ENCODE results near the gene AHNAK. TPM values are rescaled to one million over a fixed set of nuclear protein-coding genes. Genes with fewer than 3 reads are reported as not detected.

The AHNAK gene
- polyA plus RNA-seq, 1 donor = 134 TPM

DNA sequence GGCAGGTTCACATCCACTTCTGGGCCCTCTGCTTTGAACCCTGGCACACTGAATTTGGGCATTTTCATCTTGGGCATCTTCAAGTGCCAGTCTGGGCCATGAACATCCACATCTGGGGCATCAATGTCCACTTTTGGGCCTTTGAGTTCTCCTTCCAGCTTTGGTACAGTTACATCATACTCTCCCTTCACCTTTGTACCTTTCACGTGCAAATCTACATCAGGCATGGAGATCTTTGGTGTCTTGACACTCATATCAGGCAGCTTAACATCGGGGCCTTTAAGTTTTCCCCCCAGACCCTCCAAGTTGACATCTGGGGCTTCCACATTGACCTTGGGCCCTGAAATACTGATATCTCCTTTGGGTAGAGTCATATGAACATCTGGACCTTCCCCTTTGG, 14.5 kb downstream of the AHNAK start:
- Histone ChIP-seq H3K27ac (ENCODE audit: low read length) (no peak overlapping the region), H3K36me3 (ENCODE audit: control insufficient read depth, insufficient read depth, low read length) (peaks cover 85% of the 10 kb centered on the region), H3K9me3 (ENCODE audit: control insufficient read depth, low read depth, low read length) (peaks cover 4% of the 10 kb centered on the region), H3K4me1 (ENCODE audit: control insufficient read depth, insufficient read depth, low read length) (no peaks in the 10 kb centered on the region), H3K27me3 (ENCODE audit: control insufficient read depth, insufficient read depth, low read length) (no peaks in the 10 kb centered on the region), H3K4me3 (ENCODE audit: low read length) (no peak overlapping the region)
- no peak for DNase-seq
- WGBS (ENCODE audit: insufficient coverage, low lambda C conversion rate) = 80% methylated on average over 1 of the region's 2 CpGs

- no peaks in the 10 kb centered on the region for H3K27me3 ChIP-seq (ENCODE audit: control insufficient read depth, insufficient read depth, low read length)
- H3K4me1 ChIP-seq (ENCODE audit: control insufficient read depth, insufficient read depth, low read length) = no peaks in the 10 kb centered on the region
- peaks cover 44% of the 10 kb centered on the region for H3K36me3 ChIP-seq (ENCODE audit: control insufficient read depth, insufficient read depth, low read length)
- WGBS (ENCODE audit: insufficient coverage, low lambda C conversion rate) = 0% methylated on average over 1 of the region's 14 CpGs
- H3K9me3 ChIP-seq (ENCODE audit: control insufficient read depth, low read depth, low read length) = no peaks in the 10 kb centered on the region
- DNase-seq = no peak
- no peak overlapping the region for H3K27ac ChIP-seq (ENCODE audit: low read length)
- H3K4me3 ChIP-seq (ENCODE audit: low read length) = no peak overlapping the region
Observed at GRCh38 chr11:62516736-62517371, 29.8 kb downstream of the AHNAK start.

DNA sequence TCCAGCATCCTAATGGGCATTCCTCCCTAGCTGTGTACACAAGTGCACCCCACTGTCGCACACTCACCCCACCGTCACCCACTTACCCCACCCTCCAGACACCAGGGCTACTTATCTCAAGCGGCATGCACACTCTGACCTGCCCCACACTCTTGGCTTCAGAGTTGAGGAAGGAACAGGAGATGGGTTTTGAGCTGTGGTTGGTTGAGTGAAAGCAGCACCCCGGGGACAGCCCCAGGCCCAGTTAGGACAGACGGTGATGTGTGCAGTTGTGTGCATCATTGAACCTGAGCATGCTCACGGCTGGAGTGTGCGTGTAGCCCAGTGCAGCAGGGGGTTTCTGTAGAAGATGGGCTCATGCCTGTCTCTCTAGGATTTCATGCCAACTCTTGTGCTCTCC, 32.5 kb downstream of the AHNAK start:
- H3K27me3 ChIP-seq (ENCODE audit: control insufficient read depth, insufficient read depth, low read length) = no peaks in the 10 kb centered on the region
- H3K4me3 ChIP-seq (ENCODE audit: low read length) = no peak overlapping the region
- no peaks in the 10 kb centered on the region for H3K9me3 ChIP-seq (ENCODE audit: control insufficient read depth, low read depth, low read length)
- H3K27ac ChIP-seq (ENCODE audit: low read length) = no peak overlapping the region
- no peaks in the 10 kb centered on the region for H3K4me1 ChIP-seq (ENCODE audit: control insufficient read depth, insufficient read depth, low read length)
- no CpG with 5 or more reads among the region's 7 CpGs for WGBS (ENCODE audit: insufficient coverage, low lambda C conversion rate)
- no peak for DNase-seq
- H3K36me3 ChIP-seq (ENCODE audit: control insufficient read depth, insufficient read depth, low read length) = peaks cover 25% of the 10 kb centered on the region

DNA sequence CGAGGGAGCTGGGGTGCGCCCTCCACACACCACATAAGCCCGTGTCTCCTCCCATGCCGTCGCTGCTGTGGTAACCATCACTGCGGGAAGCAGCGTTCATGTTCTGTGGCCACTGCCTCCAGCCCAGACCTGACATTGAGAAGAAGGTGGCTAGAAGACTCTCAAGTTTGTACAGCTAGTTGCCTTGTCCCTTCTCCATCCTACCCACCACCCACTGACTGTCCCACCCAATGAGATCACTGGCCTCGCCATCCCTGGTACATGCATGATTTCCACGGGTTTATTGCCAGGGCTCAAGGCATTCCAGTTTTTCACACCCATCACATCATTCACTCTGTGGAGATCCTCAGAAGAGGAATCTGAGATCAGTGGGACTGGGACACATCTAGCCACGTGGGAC, 33.0 kb downstream of the AHNAK start:
- DNase-seq = no peak
- WGBS (ENCODE audit: insufficient coverage, low lambda C conversion rate) = no CpG with 5 or more reads among the region's 10 CpGs
- Histone ChIP-seq H3K27ac (ENCODE audit: low read length) (no peak overlapping the region), H3K4me3 (ENCODE audit: low read length) (no peak overlapping the region), H3K36me3 (ENCODE audit: control insufficient read depth, insufficient read depth, low read length) (peaks cover 22% of the 10 kb centered on the region), H3K27me3 (ENCODE audit: control insufficient read depth, insufficient read depth, low read length) (no peaks in the 10 kb centered on the region), H3K9me3 (ENCODE audit: control insufficient read depth, low read depth, low read length) (no peaks in the 10 kb centered on the region), H3K4me1 (ENCODE audit: control insufficient read depth, insufficient read depth, low read length) (peaks cover 5% of the 10 kb centered on the region)

DNA sequence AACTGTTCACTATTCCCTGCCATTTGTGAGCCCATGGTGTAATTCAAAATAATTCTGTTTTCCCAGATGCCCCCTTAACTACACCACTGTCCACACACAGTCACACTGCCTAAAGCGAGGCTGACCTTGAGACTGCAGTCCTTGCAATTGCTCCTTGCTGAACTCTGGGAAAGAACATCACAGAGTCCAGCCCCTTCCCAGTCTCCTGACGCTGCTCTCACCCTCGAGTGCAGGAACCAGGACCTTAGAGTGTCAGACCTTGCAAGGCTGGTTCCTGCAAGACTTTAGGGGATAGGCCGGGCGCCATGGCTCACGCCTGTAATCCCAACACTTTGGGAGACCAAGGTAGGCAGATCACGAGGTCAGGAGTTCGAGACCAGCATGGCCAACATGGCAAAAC, 33.6 kb downstream of the AHNAK start:
- Histone ChIP-seq H3K9me3 (ENCODE audit: control insufficient read depth, low read depth, low read length) (no peaks in the 10 kb centered on the region), H3K36me3 (ENCODE audit: control insufficient read depth, insufficient read depth, low read length) (peaks cover 16% of the 10 kb centered on the region), H3K4me1 (ENCODE audit: control insufficient read depth, insufficient read depth, low read length) (peaks cover 10% of the 10 kb centered on the region), H3K27ac (ENCODE audit: low read length) (no peak overlapping the region), H3K4me3 (ENCODE audit: low read length) (no peak overlapping the region), H3K27me3 (ENCODE audit: control insufficient read depth, insufficient read depth, low read length) (no peaks in the 10 kb centered on the region)
- DNase-seq = no peak
- no CpG with 5 or more reads among the region's 8 CpGs for WGBS (ENCODE audit: insufficient coverage, low lambda C conversion rate)

GRCh38 chr11:62508336-62509058, 38.1 kb downstream of the AHNAK start:
- Histone ChIP-seq H3K36me3 (ENCODE audit: control insufficient read depth, insufficient read depth, low read length) (no peaks in the 10 kb centered on the region), H3K4me3 (ENCODE audit: low read length) (peak overlapping the region; percentile 1), H3K27ac (ENCODE audit: low read length) (peak overlapping the region; percentile 72), H3K4me1 (ENCODE audit: control insufficient read depth, insufficient read depth, low read length) (peaks cover 30% of the 10 kb centered on the region), H3K27me3 (ENCODE audit: control insufficient read depth, insufficient read depth, low read length) (no peaks in the 10 kb centered on the region), H3K9me3 (ENCODE audit: control insufficient read depth, low read depth, low read length) (no peaks in the 10 kb centered on the region)
- DNase-seq = peak; percentile 74 to 87
- WGBS (ENCODE audit: insufficient coverage, low lambda C conversion rate) = no CpG with 5 or more reads among the region's 19 CpGs

DNA sequence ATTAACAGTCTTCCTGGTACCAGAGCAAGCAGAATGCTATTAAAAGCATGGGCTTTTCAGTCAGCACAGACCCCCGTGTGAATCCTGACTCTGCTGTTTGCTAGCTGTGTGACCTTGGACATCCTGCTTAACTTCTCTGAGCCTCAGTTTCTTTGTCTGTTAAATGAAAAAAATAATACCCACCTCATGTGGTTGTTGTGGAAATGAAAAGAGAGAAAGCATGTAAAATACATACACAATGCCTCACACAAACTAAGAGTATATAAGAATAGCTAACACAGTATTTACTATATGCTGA, 39.5 kb downstream of the AHNAK start:
- WGBS (ENCODE audit: insufficient coverage, low lambda C conversion rate) = 60% methylated on average over 1 of the region's 1 CpG
- no peaks in the 10 kb centered on the region for H3K27me3 ChIP-seq (ENCODE audit: control insufficient read depth, insufficient read depth, low read length)
- H3K9me3 ChIP-seq (ENCODE audit: control insufficient read depth, low read depth, low read length) = no peaks in the 10 kb centered on the region
- H3K36me3 ChIP-seq (ENCODE audit: control insufficient read depth, insufficient read depth, low read length) = no peaks in the 10 kb centered on the region
- H3K4me1 ChIP-seq (ENCODE audit: control insufficient read depth, insufficient read depth, low read length) = peaks cover 32% of the 10 kb centered on the region
- H3K27ac ChIP-seq (ENCODE audit: low read length) = no peak overlapping the region
- no peak for DNase-seq
- no peak overlapping the region for H3K4me3 ChIP-seq (ENCODE audit: low read length)

- no peaks in the 10 kb centered on the region for H3K9me3 ChIP-seq (ENCODE audit: control insufficient read depth, low read depth, low read length)
- no peak overlapping the region for H3K4me3 ChIP-seq (ENCODE audit: low read length)
- H3K27me3 ChIP-seq (ENCODE audit: control insufficient read depth, insufficient read depth, low read length) = no peaks in the 10 kb centered on the region
- peaks cover 32% of the 10 kb centered on the region for H3K4me1 ChIP-seq (ENCODE audit: control insufficient read depth, insufficient read depth, low read length)
- H3K27ac ChIP-seq (ENCODE audit: low read length) = no peak overlapping the region
- whole genome bisulfite sequencing (ENCODE audit: insufficient coverage, low lambda C conversion rate) = 87% methylated on average over 3 of the region's 10 CpGs
- no peak for DNase-seq
- H3K36me3 ChIP-seq (ENCODE audit: control insufficient read depth, insufficient read depth, low read length) = no peaks in the 10 kb centered on the region
Observed at GRCh38 chr11:62506413-62507124, 40.0 kb downstream of the AHNAK start.

- peak overlapping the region; percentile 26 for H3K4me3 ChIP-seq (ENCODE audit: low read length)
- WGBS (ENCODE audit: insufficient coverage, low lambda C conversion rate) = no CpG with 5 or more reads among the region's 30 CpGs
Observed at GRCh38 chr11:62505440-62506091, 41.0 kb downstream of the AHNAK start.

DNA sequence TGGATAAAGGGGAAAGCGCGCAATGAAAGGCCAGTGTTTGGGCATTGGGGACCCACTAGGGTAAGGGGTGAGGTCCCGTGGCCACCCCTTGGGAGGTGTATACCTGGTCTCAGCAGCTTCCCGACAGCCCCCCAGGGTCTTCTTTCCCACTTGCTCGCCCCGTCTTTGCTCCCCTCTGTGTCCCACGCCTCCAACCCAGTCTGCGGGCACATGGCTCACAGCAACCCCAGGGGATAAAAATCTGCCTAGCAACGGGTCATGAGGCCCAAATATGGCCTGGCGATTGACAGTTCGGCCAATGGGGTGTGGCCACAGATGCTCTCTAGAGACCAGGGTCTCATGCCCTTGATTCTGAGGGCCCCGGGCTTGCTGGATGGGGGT, 41.6 kb downstream of the AHNAK start:
- DNase-seq = no peak
- H3K4me1 ChIP-seq (ENCODE audit: control insufficient read depth, insufficient read depth, low read length) = peaks cover 32% of the 10 kb centered on the region

More at GRCh38 chr11:62505440-62506091, 41.0 kb downstream of the AHNAK start:
- H3K9me3 ChIP-seq (ENCODE audit: control insufficient read depth, low read depth, low read length) = no peaks in the 10 kb centered on the region
- H3K36me3 ChIP-seq (ENCODE audit: control insufficient read depth, insufficient read depth, low read length) = no peaks in the 10 kb centered on the region
- DNase-seq = peak; percentile 77 to 87
- H3K27ac ChIP-seq (ENCODE audit: low read length) = peak overlapping the region; percentile 34
- no peaks in the 10 kb centered on the region for H3K27me3 ChIP-seq (ENCODE audit: control insufficient read depth, insufficient read depth, low read length)
- peaks cover 32% of the 10 kb centered on the region for H3K4me1 ChIP-seq (ENCODE audit: control insufficient read depth, insufficient read depth, low read length)

More for the DNA sequence above, 41.6 kb downstream of the AHNAK start:
- no peaks in the 10 kb centered on the region for H3K9me3 ChIP-seq (ENCODE audit: control insufficient read depth, low read depth, low read length)
- H3K27me3 ChIP-seq (ENCODE audit: control insufficient read depth, insufficient read depth, low read length) = no peaks in the 10 kb centered on the region
- H3K27ac ChIP-seq (ENCODE audit: low read length) = peak overlapping the region; percentile 34
- peak overlapping the region; percentile 26 for H3K4me3 ChIP-seq (ENCODE audit: low read length)
- no CpG with 5 or more reads among the region's 12 CpGs for WGBS (ENCODE audit: insufficient coverage, low lambda C conversion rate)
- H3K36me3 ChIP-seq (ENCODE audit: control insufficient read depth, insufficient read depth, low read length) = no peaks in the 10 kb centered on the region
